ENCODE measurements around the gene SELENBP1.

SELENBP1 gene

DNA sequence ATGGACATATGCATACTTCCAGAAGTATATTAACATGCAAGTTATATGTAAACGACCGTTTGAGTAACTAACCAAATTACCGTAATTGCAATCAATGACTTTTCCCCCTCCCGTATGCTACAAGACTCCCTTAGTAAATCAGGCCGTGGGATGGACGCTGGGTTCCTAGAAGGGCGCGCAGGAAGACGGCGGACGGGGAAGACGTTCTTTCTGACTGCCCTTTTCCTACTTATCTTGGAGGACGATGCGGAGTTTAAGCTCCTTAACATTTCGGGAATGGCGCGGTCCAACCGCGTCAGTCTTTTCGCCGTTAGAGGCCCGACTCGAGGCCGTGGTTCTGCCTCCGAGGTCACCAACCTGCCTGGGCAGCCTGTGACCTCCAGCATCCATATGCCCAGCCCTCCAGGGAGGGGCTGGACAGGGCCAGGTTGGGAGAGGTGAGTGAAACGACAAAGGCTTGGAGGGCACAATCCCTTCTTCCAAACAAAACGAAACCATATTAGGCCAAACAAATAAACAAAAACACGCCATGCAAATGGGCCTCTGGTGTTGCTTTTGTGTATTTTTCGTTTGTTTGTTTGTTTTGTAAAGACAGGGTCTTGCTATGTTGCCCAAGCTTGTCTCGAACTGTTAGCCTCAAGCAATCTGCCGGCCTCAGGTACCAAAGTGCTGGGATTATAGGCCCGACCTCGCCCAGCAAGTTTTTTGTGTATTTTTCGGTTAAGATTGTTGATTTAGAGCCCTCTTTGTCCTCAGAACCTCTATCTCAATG lies 44.4 kb downstream of the SELENBP1 start:
- H2BK5ac ChIP-seq (ENCODE audit: low read depth, low read length, poor library complexity) = no peak overlapping the region
- peaks cover 11% of the 10 kb centered on the region for H3K79me1 ChIP-seq (ENCODE audit: low read length)
- H3K18ac ChIP-seq (ENCODE audit: low read length) = no peak overlapping the region
- H3K4me1 ChIP-seq (ENCODE audit: control insufficient read depth in 1 of 2, insufficient read depth in 2 of 2, low read length in 2 of 2) = peaks cover 10 to 18% of the 10 kb centered on the region in 2 experiments
- H3K79me2 ChIP-seq (ENCODE audit: control insufficient read depth, insufficient read depth, low read length, poor library complexity) = peaks cover 7% of the 10 kb centered on the region
- peak overlapping the region; percentile 57 for H3K14ac ChIP-seq (ENCODE audit: low read length)
- H2AK5ac ChIP-seq (ENCODE audit: low read length) = peak overlapping the region; percentile 2
- H2BK120ac ChIP-seq (ENCODE audit: insufficient read depth, low read length, poor library complexity) = peak overlapping the region; percentile 61
- peak overlapping the region; percentile 51 for H3K4me3 ChIP-seq (ENCODE audit: low read depth, low read length)
- H3K9me3 ChIP-seq (ENCODE audit: insufficient read depth, low read depth, low read length) = peaks cover 2% of the 10 kb centered on the region
- peak overlapping the region; percentile 93 for H2AFZ ChIP-seq (ENCODE audit: insufficient read depth, low read length, poor library complexity)
- peaks cover 7 to 8% of the 10 kb centered on the region in 2 experiments for H3K36me3 ChIP-seq (ENCODE audit: control insufficient read depth in 1 of 2, insufficient read depth in 2 of 2, low read length in 2 of 2)
- peak overlapping the region; percentile 29 for H4K91ac ChIP-seq (ENCODE audit: low read depth, low read length)
- peak overlapping the region; percentile 54 for H4K12ac ChIP-seq (ENCODE audit: low read depth, low read length)
- H3K4me2 ChIP-seq (ENCODE audit: low read length) = peak overlapping the region; percentile 91
- H4K8ac ChIP-seq (ENCODE audit: low read depth, low read length) = peak overlapping the region; percentile 88
- peak overlapping the region; percentile 48 for H3K4ac ChIP-seq (ENCODE audit: low read depth, low read length)
- no peak overlapping the region for H2BK12ac ChIP-seq (ENCODE audit: low read length)
- H3K9ac ChIP-seq (ENCODE audit: low read length) = no peak overlapping the region
- no peaks in the 10 kb centered on the region for H3K27me3 ChIP-seq (ENCODE audit: insufficient read depth, low read length)
- no CpG with 5 or more reads among the region's 34 CpGs for WGBS (ENCODE audit: extremely low coverage, insufficient coverage, insufficient read length)
- no peak overlapping the region for H3K23ac ChIP-seq (ENCODE audit: low read length)
- DNase-seq = peak in 1 of 2 donors; percentile 43
- peak overlapping the region; percentile 13 for H3K27ac ChIP-seq (ENCODE audit: low read depth, low read length)

- Histone ChIP-seq H3K4me2 (ENCODE audit: low read length) (peak within 1 kb of the TSS; percentile 91), H3K79me1 (ENCODE audit: low read length) (peaks cover 11% of the 10 kb centered on the region), H3K79me2 (ENCODE audit: control insufficient read depth, insufficient read depth, low read length, poor library complexity) (peaks cover 7% of the 10 kb centered on the region), H2BK120ac (ENCODE audit: insufficient read depth, low read length, poor library complexity) (peak within 1 kb of the TSS; percentile 63), H3K14ac (ENCODE audit: low read length) (peak within 1 kb of the TSS; percentile 85), H3K4me1 (ENCODE audit: control insufficient read depth in 1 of 2, insufficient read depth in 2 of 2, low read length in 2 of 2) (peaks cover 10 to 18% of the 10 kb centered on the region in 2 experiments), H3K36me3 (ENCODE audit: control insufficient read depth in 1 of 2, insufficient read depth in 2 of 2, low read length in 2 of 2) (peaks cover 8% of the 10 kb centered on the region in 2 experiments), H3K9me3 (ENCODE audit: insufficient read depth, low read depth, low read length) (peaks cover 2% of the 10 kb centered on the region), H2BK12ac (ENCODE audit: low read length) (peak within 1 kb of the TSS; percentile 8), H3K18ac (ENCODE audit: low read length) (peak within 1 kb of the TSS; percentile 33), H3K27me3 (ENCODE audit: insufficient read depth, low read length) (no peaks in the 10 kb centered on the region), H4K8ac (ENCODE audit: low read depth, low read length) (peak within 1 kb of the TSS; percentile 93), H2AK5ac (ENCODE audit: low read length) (peak within 1 kb of the TSS; percentile 91), H2AFZ (ENCODE audit: insufficient read depth, low read length, poor library complexity) (peak within 1 kb of the TSS; percentile 93), H3K4me3 (ENCODE audit: low read depth, low read length) (peak within 1 kb of the TSS; percentile 70), H3K4ac (ENCODE audit: low read depth, low read length) (peak within 1 kb of the TSS; percentile 97), H2BK5ac (ENCODE audit: low read depth, low read length, poor library complexity) (peak within 1 kb of the TSS; percentile 81), H4K91ac (ENCODE audit: low read depth, low read length) (peak within 1 kb of the TSS; percentile 79), H4K12ac (ENCODE audit: low read depth, low read length) (peak within 1 kb of the TSS; percentile 54), H3K27ac (ENCODE audit: low read depth, low read length) (peak within 1 kb of the TSS; percentile 78), H3K9ac (ENCODE audit: low read length) (peak within 1 kb of the TSS; percentile 84), H3K23ac (ENCODE audit: low read length) (no peak within 1 kb of the TSS)
- no CpG with 5 or more reads among the region's 40 CpGs for WGBS (ENCODE audit: extremely low coverage, insufficient coverage, insufficient read length)
- peak; percentile 96 to 99 for DNase-seq
Measured at GRCh38 chr1:151327223-151327902, 45.1 kb downstream of the SELENBP1 start, which contains the start of gene PI4KB. Gene PI4KB, minus strand, starts transcription at chr1:151327416. Its CDS starts 10,935 bp downstream, at chr1:151316481.

GRCh38 chr1:151326619-151327222 lies 45.8 kb downstream of the SELENBP1 start:
- Histone ChIP-seq H4K8ac (ENCODE audit: low read depth, low read length) (peak overlapping the region; percentile 57), H3K27ac (ENCODE audit: low read depth, low read length) (peak overlapping the region; percentile 78), H3K4ac (ENCODE audit: low read depth, low read length) (peak overlapping the region; percentile 97), H4K12ac (ENCODE audit: low read depth, low read length) (peak overlapping the region; percentile 37), H3K9ac (ENCODE audit: low read length) (peak overlapping the region; percentile 84), H3K4me2 (ENCODE audit: low read length) (peak overlapping the region; percentile 91), H3K36me3 (ENCODE audit: control insufficient read depth in 1 of 2, insufficient read depth in 2 of 2, low read length in 2 of 2) (peaks cover 8 to 10% of the 10 kb centered on the region in 2 experiments), H3K18ac (ENCODE audit: low read length) (peak overlapping the region; percentile 33), H2AK5ac (ENCODE audit: low read length) (peak overlapping the region; percentile 91), H2BK12ac (ENCODE audit: low read length) (peak overlapping the region; percentile 8), H3K23ac (ENCODE audit: low read length) (no peak overlapping the region), H3K79me1 (ENCODE audit: low read length) (peaks cover 11% of the 10 kb centered on the region), H3K27me3 (ENCODE audit: insufficient read depth, low read length) (no peaks in the 10 kb centered on the region), H3K14ac (ENCODE audit: low read length) (peak overlapping the region; percentile 85), H3K9me3 (ENCODE audit: insufficient read depth, low read depth, low read length) (peaks cover 2% of the 10 kb centered on the region), H2AFZ (ENCODE audit: insufficient read depth, low read length, poor library complexity) (peak overlapping the region; percentile 71), H3K79me2 (ENCODE audit: control insufficient read depth, insufficient read depth, low read length, poor library complexity) (peaks cover 7% of the 10 kb centered on the region), H2BK120ac (ENCODE audit: insufficient read depth, low read length, poor library complexity) (peak overlapping the region; percentile 63), H3K4me1 (ENCODE audit: control insufficient read depth in 1 of 2, insufficient read depth in 2 of 2, low read length in 2 of 2) (peaks cover 10 to 18% of the 10 kb centered on the region in 2 experiments), H2BK5ac (ENCODE audit: low read depth, low read length, poor library complexity) (peak overlapping the region; percentile 81), H3K4me3 (ENCODE audit: low read depth, low read length) (peak overlapping the region; percentile 70), H4K91ac (ENCODE audit: low read depth, low read length) (peak overlapping the region; percentile 79)
- peak in 1 of 2 donors; percentile 49 for DNase-seq
- no CpG with 5 or more reads among the region's 12 CpGs for WGBS (ENCODE audit: extremely low coverage, insufficient coverage, insufficient read length)
